Omental fat pad (tissue), 4 donors: ENCODE data around the gene ADRA1B. TPM values are rescaled to one million over a fixed set of nuclear protein-coding genes. Genes with fewer than 3 reads are reported as not detected.
A peak's percentile ranks its signal among the peaks of the same experiment; 100 is the strongest.

ENCODE experiments used
- ATAC-seq: fragments of 150-250 bp; one replicate; pipeline ENCODE4 v1.9.1; 2016; ENCODE audit warnings: mild to moderate bottlenecking, moderate library complexity; ENCODE audit not compliant: low FRiP score
- DNase-seq: peaks from one replicate; pipeline ENCODE4 v3.0.0-alpha.2; 2019; ENCODE audit warnings: low spot score
- total RNA-seq, 4 donors: library from RNA; depleted of rRNA; stranded (reverse); fragments of >200 nt; gene quantifications; one replicate each; pipeline ENCODE4 v1.1.0, GENCODE V29; 2016
- TF ChIP-seq, protein P1 (sequence below), 3 donors: fragments of 450-650 bp; IDR thresholded peaks; one replicate each; pipeline ENCODE4 v1.5.1; 2016 to 2017; ENCODE audit warnings: antibody characterized with exemption in 3 of 3, mild to moderate bottlenecking in 3 of 3, moderate library complexity in 2 of 3

The ADRA1B gene
- total RNA-seq, 4 donors from 2014 or later: 1.6 to 13.1 (median 7.5) TPM

- TF ChIP-seq, protein P1, sequence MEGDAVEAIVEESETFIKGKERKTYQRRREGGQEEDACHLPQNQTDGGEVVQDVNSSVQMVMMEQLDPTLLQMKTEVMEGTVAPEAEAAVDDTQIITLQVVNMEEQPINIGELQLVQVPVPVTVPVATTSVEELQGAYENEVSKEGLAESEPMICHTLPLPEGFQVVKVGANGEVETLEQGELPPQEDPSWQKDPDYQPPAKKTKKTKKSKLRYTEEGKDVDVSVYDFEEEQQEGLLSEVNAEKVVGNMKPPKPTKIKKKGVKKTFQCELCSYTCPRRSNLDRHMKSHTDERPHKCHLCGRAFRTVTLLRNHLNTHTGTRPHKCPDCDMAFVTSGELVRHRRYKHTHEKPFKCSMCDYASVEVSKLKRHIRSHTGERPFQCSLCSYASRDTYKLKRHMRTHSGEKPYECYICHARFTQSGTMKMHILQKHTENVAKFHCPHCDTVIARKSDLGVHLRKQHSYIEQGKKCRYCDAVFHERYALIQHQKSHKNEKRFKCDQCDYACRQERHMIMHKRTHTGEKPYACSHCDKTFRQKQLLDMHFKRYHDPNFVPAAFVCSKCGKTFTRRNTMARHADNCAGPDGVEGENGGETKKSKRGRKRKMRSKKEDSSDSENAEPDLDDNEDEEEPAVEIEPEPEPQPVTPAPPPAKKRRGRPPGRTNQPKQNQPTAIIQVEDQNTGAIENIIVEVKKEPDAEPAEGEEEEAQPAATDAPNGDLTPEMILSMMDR (IDR thresholded peaks at IDR 0.05): no peak
- no peak for ATAC-seq
- DNase-seq: no peak
Observed at GRCh38 chr5:159923008-159923407, 6.7 kb downstream of the ADRA1B start.

GRCh38 chr5:159928122-159928909, 12.0 kb downstream of the ADRA1B start:
- no peak for DNase-seq
- ATAC-seq: peak; percentile 90
- TF ChIP-seq, protein P1 (IDR thresholded peaks at IDR 0.05): no peak

DNA sequence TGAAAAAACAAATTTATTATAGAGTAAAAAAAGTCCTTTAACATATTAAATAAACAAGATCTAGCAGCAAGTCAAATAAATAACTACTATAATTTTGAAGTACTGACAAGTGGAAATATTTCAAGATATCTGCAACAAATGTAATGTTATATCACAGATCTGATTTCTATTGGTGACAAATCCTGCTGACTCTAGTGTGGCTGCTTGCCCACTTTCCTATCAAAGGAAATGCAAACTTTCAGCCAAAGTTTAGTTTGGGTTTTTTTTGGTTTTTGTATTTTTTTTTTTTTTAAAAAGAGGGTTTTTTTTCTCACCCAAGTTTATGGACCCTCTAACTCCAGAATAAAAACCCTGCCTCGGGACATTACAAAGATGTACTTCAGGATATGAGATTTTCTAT, 12.9 kb downstream of the ADRA1B start:
- DNase-seq (no peak), ATAC-seq (no peak)
- TF ChIP-seq, protein P1 (IDR thresholded peaks at IDR 0.05): no peak

DNA sequence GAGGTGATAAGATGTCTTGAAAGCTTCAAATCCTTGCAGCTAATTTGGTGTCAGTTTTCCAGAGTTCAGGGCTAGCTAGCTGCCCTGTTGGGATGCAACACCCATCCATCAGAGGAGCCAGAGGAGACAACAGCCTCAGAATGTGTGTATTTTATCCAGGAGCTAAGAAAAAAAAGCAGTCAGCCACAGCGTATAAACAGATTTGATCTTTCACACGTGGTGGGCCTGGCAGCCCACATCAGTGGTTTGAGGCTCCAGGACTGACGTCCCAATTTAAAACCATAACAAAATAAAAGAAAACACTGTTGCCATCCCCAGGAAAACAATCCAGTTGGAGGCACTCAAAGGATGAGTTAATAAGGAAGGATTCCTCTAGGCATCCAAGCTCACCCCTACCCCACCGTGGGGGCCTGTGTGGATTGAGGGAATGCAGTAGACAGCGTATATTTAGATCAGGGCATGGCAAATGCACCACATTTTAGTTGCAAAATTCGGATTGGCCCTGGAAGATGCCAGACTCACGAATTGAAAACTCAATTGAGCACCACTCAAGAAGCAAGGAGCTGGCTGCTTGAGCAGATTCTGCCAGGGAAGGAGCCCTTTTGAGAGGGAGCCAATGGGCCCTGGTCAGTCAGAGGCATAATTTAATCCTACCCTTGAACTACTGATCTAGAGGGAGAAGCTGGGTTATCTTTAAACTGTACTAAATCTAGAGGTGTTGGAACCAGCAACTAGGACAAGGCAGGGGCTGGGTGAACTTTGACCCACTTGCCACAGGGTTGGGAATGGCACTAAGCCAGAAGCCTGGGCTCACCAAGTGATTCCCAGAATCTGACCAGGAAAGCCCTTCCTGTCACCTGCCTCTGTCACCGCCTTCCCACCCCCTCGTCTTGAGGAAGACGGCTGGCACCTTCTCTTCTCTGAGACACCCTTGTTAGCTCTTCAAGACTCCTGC, 17.5 kb downstream of the ADRA1B start:
- no peak for DNase-seq
- TF ChIP-seq, protein P1 (IDR thresholded peaks at IDR 0.05): no peak
- no peak for ATAC-seq

GRCh38 chr5:159935946-159936345, 19.7 kb downstream of the ADRA1B start:
- DNase-seq (no peak), ATAC-seq (no peak)
- TF ChIP-seq, protein P1 (IDR thresholded peaks at IDR 0.05): no peak

DNA sequence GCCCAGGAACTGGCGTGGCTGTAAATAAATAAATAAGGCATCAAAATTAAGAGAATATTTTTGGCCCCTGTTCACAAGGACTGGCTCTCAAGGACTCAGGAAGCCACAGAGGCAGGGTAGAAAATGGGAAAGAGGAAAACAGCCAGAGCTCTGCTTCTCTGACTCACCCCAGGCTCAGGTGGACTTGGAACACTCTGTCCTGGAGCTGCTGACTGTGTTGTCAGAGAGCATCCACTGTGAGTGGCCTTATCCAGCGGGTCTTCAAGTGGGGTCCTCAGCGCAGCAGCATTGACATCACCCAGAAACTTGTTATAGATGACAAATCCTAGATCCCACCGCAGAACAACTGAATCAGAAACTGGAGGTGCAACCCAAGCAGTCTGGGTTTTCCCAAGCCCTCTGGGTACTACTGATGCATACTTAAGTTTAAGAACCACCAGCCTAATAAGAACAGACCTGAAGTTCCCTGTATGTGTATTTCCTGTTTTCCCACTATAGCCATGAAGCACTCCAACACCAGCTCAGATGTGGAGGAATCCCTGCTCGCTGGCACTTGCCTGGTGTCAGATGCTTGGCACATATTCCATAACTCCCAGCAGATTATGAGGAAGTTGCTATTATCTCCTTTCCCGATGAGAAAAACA, 20.5 kb downstream of the ADRA1B start:
- TF ChIP-seq, protein P1 (IDR thresholded peaks at IDR 0.05): no peak
- DNase-seq (no peak), ATAC-seq (peak; percentile 75)
